C4-2B (cell line): ENCODE results near the gene FOXF1.

Experiments
- H3K27ac ChIP-seq: fragments of 450-650 bp; 2 replicates; pipeline ENCODE4 v1.5.1; 2017
- ZFX ChIP-seq: fragments of 450-650 bp; IDR thresholded peaks from 2 replicates; pipeline ENCODE4 v1.6.1; 2017
- TF ChIP-seq, protein P1 (sequence below): fragments of 450-650 bp; conservative IDR thresholded peaks from 2 replicates; pipeline ENCODE4 v1.5.1; 2017; ENCODE audit warnings: mild to moderate bottlenecking

FOXF1 gene

DNA sequence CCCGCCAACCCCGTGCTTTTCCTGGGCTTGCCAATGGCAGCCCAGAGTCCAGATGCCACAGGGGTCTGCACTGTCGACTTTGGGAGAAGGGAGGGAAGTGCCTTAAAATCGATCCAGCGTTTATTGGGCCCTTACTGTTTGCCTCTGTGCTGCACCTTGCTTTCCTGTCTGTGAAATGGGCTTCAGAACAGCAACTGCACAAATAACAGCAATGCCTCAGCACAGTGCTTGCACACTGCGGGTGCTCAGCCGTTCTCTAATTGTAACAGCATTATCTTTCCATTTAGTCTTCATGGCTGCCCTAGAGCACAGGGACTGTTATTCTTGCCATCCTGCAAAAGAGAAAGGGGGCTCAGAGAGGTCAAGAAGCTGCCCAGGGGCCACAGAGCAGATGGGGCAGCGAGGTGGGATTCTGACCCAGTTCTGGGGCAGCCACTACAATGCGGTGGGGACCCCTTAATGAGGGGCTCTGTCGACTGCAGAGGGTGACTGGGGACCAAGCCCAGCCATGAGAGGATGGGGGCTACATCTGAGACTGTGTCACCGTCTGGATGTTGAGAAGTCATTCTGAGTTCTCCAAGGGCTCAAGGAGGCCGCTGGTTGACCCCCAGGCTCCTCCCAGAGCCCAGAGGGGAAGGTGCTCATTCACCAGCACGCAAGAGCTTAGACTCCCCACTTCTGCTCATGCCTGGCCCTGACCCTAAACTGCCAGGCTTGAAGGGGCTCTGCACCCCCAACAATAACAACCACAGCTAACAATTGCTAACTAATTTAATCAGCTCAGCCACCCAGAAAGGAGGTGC, 9.4 kb upstream of the FOXF1 start:
- no peak overlapping the region for H3K27ac ChIP-seq
- TF ChIP-seq, protein P1, sequence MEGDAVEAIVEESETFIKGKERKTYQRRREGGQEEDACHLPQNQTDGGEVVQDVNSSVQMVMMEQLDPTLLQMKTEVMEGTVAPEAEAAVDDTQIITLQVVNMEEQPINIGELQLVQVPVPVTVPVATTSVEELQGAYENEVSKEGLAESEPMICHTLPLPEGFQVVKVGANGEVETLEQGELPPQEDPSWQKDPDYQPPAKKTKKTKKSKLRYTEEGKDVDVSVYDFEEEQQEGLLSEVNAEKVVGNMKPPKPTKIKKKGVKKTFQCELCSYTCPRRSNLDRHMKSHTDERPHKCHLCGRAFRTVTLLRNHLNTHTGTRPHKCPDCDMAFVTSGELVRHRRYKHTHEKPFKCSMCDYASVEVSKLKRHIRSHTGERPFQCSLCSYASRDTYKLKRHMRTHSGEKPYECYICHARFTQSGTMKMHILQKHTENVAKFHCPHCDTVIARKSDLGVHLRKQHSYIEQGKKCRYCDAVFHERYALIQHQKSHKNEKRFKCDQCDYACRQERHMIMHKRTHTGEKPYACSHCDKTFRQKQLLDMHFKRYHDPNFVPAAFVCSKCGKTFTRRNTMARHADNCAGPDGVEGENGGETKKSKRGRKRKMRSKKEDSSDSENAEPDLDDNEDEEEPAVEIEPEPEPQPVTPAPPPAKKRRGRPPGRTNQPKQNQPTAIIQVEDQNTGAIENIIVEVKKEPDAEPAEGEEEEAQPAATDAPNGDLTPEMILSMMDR: no peak
- TF ChIP-seq ZFX: no peak

DNA sequence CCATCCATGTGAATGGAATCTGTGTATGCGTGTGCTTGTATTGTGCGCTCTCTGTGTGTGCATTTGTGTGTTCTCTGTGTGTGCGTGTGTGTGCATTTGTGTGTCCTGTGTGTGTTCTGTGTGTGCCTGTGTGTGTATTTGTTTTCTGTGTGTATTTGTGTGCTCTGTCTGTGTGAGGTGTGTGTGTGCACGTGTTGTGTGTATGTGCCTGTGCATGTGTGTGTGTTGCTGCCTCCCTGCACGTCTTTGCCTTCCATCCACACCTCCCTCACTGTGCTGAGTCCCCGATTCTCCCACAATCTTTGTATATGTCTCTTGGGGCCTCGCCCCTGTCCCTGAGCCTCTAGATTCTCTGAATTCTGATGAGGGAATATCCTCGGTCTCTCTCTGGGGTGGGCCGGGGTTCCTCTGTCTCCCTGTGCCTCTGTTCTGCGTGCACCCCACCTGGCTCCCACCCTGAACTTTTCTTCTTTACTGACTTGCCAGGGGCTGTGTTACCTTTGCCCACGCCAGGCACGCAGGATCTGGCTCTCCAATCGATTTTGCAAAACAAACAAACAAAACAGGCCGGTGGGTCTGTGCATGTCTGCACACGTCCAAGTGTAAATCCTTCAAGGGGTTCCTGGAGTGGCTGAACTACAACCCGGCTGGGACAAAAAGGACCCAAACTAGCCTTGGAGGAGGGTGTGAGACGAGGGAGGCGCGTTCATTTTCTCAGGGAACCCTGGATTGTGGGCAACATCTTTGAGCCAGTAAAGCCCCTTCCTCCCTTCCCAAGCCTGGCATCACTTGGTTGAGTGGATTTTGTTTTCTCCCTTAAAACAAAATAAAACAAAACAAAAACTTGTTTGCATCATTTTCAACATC, 8.1 kb upstream of the FOXF1 start:
- TF ChIP-seq, protein P1: no peak
- no peak for TF ChIP-seq ZFX
- no peak overlapping the region for H3K27ac ChIP-seq

- H3K27ac ChIP-seq: no peak overlapping the region
- no peak for TF ChIP-seq ZFX
- TF ChIP-seq, protein P1: no peak
Observed at GRCh38 chr16:86502856-86503748, 7.2 kb upstream of the FOXF1 start.

- H3K27ac ChIP-seq: no peak overlapping the region
- TF ChIP-seq ZFX: no peak
- TF ChIP-seq, protein P1: no peak
Observed at GRCh38 chr16:86503830-86504229, 6.5 kb upstream of the FOXF1 start.

- no peak overlapping the region for H3K27ac ChIP-seq
- TF ChIP-seq ZFX: no peak
- TF ChIP-seq, protein P1: no peak
Observed at GRCh38 chr16:86504315-86505184, 5.8 kb upstream of the FOXF1 start.

GRCh38 chr16:86505185-86505898, 5.0 kb upstream of the FOXF1 start:
- no peak for TF ChIP-seq ZFX
- TF ChIP-seq, protein P1: no peak
- no peak overlapping the region for H3K27ac ChIP-seq
